Cardiac fibroblast (primary cell): ENCODE data around the gene GDPD3.

Experiments
- DNase-seq, 2 donors: peaks; one replicate each; pipeline versions ENCODE4 v3.0.0 to v3.0.0-alpha.2; 2010; ENCODE audit warnings: low read depth in 2 of 2
- H3K4me3 ChIP-seq, 2 donors: replicated peaks in 1 of 2; 1 replicate in 1 of 2; 2 replicates in 1 of 2; pipeline ENCODE4 v1.5.1; 2011; ENCODE audit warnings: low read depth in 2 of 2, low read length in 2 of 2, mild to moderate bottlenecking in 2 of 2, moderate library complexity in 1 of 2
- CTCF ChIP-seq: IDR thresholded peaks from one replicate; pipeline ENCODE4 v1.5.1; 2011; ENCODE audit warnings: low read depth, mild to moderate bottlenecking, low read length, inconsistent platforms

GDPD3 gene

GRCh38 chr16:30095166-30096078 is 17.9 kb downstream of the GDPD3 start:
- H3K4me3 ChIP-seq = peak overlapping the region; percentile 73 to 86
- TF ChIP-seq CTCF = no peak
- no peak for DNase-seq

GRCh38 chr16:30094541-30095165 is 18.7 kb downstream of the GDPD3 start:
- no peak for DNase-seq
- peak overlapping the region; percentile 73 to 86 for H3K4me3 ChIP-seq
- no peak for TF ChIP-seq CTCF

GRCh38 chr16:30092373-30093010 is 20.8 kb downstream of the GDPD3 start:
- DNase-seq = peak; percentile 82 to 85
- peak; percentile 80 for TF ChIP-seq CTCF
- H3K4me3 ChIP-seq = peak overlapping the region; percentile 27 to 48

- H3K4me3 ChIP-seq = peak within 1 kb of the TSS; percentile 43 to 48
- peak; percentile 89 to 93 for DNase-seq
- peak; percentile 55 for TF ChIP-seq CTCF
These were observed 21.6 kb downstream of the GDPD3 start, which contains the start of gene TBX6 for GRCh38 chr16:30091474-30092372. TSS of gene TBX6 (minus strand) at chr16:30091924. CDS start at chr16:30091193, 731 bp downstream.

- TF ChIP-seq CTCF = no peak
- no peak for DNase-seq
These were observed 22.6 kb downstream of the GDPD3 start for GRCh38 chr16:30090610-30091331.

More at GRCh38 chr16:30090610-30091331, 22.6 kb downstream of the GDPD3 start:
- H3K4me3 ChIP-seq = no peak overlapping the region
